Liver (tissue), 3 donors: ENCODE results near the gene PCCB.

Source experiments
- CTCF ChIP-seq: fragments of 150-350 bp; IDR thresholded peaks from 2 replicates; pipeline ENCODE4 v1.5.1; 2017; ENCODE audit warnings: improper control_type of control experiment, low read depth, low read length; ENCODE audit not compliant: missing input control
- FOXA1 ChIP-seq: IDR thresholded peaks from 2 replicates; pipeline ENCODE4 v1.6.1; 2016; ENCODE audit warnings: antibody characterized with exemption
- JUND ChIP-seq, 2 donors: IDR thresholded peaks; 2 replicates each; pipeline ENCODE4 v1.6.1; 2016; ENCODE audit warnings: antibody characterized with exemption in 2 of 2
- MAX ChIP-seq: IDR thresholded peaks from 2 replicates; pipeline ENCODE4 v1.6.1; 2016; ENCODE audit warnings: antibody characterized with exemption
- REST ChIP-seq: IDR thresholded peaks from 2 replicates; pipeline ENCODE4 v1.6.1; 2016; ENCODE audit warnings: antibody characterized with exemption, mild to moderate bottlenecking
- RXRA ChIP-seq, 2 donors: IDR thresholded peaks; 2 replicates each; pipeline ENCODE4 v1.6.1; 2017 to 2018; ENCODE audit warnings: antibody characterized with exemption in 2 of 2, mild to moderate bottlenecking in 1 of 2
- TAF1 ChIP-seq: conservative IDR thresholded peaks from 2 replicates; pipeline ENCODE4 v1.6.1; 2016; ENCODE audit warnings: antibody characterized with exemption, mild to moderate bottlenecking
- YY1 ChIP-seq: IDR thresholded peaks from 2 replicates; pipeline ENCODE4 v1.6.1; 2016; ENCODE audit warnings: antibody characterized with exemption, mild to moderate bottlenecking
- donor health status: healthy.
- donor health status: healthy.

- TF ChIP-seq JUND (IDR thresholded peaks at IDR 0.05) (no peak), CTCF (no peak), MAX (no peak), YY1 (no peak), REST (no peak), FOXA1 (no peak), TAF1 (no peak), RXRA (IDR thresholded peaks at IDR 0.05) (no peak)
Measured at GRCh38 chr3:136293279-136293678, 43.1 kb downstream of the PCCB start.
